ENCODE data around the gene KLHL12.

DNA sequence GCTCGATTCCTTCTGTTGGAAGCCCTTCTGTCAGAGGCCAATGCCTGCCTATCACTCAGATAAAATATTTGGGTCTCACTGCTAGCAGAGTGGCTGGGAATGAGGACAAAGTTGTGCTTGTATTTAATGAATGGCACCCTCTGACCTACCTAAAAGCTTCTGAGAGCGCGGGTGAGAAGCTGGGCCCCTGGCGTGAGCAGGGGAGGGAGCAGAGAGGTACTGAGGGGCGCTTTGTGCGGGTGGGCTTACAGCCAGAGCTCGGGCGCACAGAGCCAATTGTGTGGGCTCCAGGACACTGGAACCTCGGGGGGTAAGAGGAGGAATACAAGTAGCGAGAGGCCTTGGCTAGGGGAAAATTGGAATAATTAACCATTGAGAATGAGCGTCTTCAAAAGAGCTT lies 84.0 kb downstream of the KLHL12 start:
- TF ChIP-seq EP300 (IDR thresholded peaks at IDR 0.05) (no peak), POLR2A (IDR thresholded peaks at IDR 0.05) (no peak)
- TF ChIP-seq, protein P1, sequence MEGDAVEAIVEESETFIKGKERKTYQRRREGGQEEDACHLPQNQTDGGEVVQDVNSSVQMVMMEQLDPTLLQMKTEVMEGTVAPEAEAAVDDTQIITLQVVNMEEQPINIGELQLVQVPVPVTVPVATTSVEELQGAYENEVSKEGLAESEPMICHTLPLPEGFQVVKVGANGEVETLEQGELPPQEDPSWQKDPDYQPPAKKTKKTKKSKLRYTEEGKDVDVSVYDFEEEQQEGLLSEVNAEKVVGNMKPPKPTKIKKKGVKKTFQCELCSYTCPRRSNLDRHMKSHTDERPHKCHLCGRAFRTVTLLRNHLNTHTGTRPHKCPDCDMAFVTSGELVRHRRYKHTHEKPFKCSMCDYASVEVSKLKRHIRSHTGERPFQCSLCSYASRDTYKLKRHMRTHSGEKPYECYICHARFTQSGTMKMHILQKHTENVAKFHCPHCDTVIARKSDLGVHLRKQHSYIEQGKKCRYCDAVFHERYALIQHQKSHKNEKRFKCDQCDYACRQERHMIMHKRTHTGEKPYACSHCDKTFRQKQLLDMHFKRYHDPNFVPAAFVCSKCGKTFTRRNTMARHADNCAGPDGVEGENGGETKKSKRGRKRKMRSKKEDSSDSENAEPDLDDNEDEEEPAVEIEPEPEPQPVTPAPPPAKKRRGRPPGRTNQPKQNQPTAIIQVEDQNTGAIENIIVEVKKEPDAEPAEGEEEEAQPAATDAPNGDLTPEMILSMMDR (IDR thresholded peaks at IDR 0.05) = no peak

Measured in tibial nerve (tissue), 4 donors.